GM19468 (cell line): ENCODE results near the gene SCAMP4.

Experiments
- ATAC-seq: cut with Tn5 transposase; IDR thresholded peaks from one replicate; pipeline ENCODE4 v1.9.1; 2021; ENCODE audit warnings: mild to moderate bottlenecking, moderate library complexity, moderate number of reproducible peaks; ENCODE audit not compliant: unreplicated experiment; ENCODE audit errors: extremely low read depth

The SCAMP4 gene

GRCh38 chr19:1933942-1934341, 28.7 kb downstream of the SCAMP4 start:
- no peak for ATAC-seq

GRCh38 chr19:1935484-1936208, 30.4 kb downstream of the SCAMP4 start:
- no peak for ATAC-seq

- ATAC-seq = no peak
These were observed 31.2 kb downstream of the SCAMP4 start for GRCh38 chr19:1936430-1936829.

GRCh38 chr19:1936916-1937610, 31.9 kb downstream of the SCAMP4 start:
- ATAC-seq = no peak

- ATAC-seq = no peak
These were observed 32.9 kb downstream of the SCAMP4 start for GRCh38 chr19:1938071-1938470.

- no peak for ATAC-seq
These were observed 36.2 kb downstream of the SCAMP4 start, which contains the start of gene CSNK1G2 for GRCh38 chr19:1941146-1942077. Gene CSNK1G2, plus strand, starts transcription at chr19:1941172. Its CDS starts 28,601 bp downstream, at chr19:1969773.

GRCh38 chr19:1942078-1942933, 37.1 kb downstream of the SCAMP4 start:
- ATAC-seq = no peak

- ATAC-seq = no peak
These were observed 37.8 kb downstream of the SCAMP4 start for GRCh38 chr19:1942934-1943555.

GRCh38 chr19:1943661-1944087, 38.5 kb downstream of the SCAMP4 start:
- ATAC-seq = no peak

GRCh38 chr19:1944088-1944915, 39.1 kb downstream of the SCAMP4 start:
- ATAC-seq = no peak

- ATAC-seq = no peak
These were observed 39.8 kb downstream of the SCAMP4 start for GRCh38 chr19:1944916-1945561.

GRCh38 chr19:1945899-1946298, 40.7 kb downstream of the SCAMP4 start:
- no peak for ATAC-seq

GRCh38 chr19:1947651-1948209, 42.5 kb downstream of the SCAMP4 start:
- ATAC-seq = no peak

GRCh38 chr19:1949304-1950101, 44.3 kb downstream of the SCAMP4 start:
- ATAC-seq = no peak

GRCh38 chr19:1950640-1951039, 45.4 kb downstream of the SCAMP4 start:
- ATAC-seq = no peak

GRCh38 chr19:1952635-1953034, 47.4 kb downstream of the SCAMP4 start:
- ATAC-seq = no peak

GRCh38 chr19:1953037-1953436, 47.8 kb downstream of the SCAMP4 start:
- ATAC-seq = no peak
